K562 (cell line): ENCODE data around the gene NUP205. TPM values are rescaled to one million over a fixed set of nuclear protein-coding genes. Genes with fewer than 3 reads are reported as not detected.

ENCODE experiments used
- ATF3 ChIP-seq, 2 experiments: fragments of 450-650 bp in 1 of 2; sonication (generic) in 1 of 2; formaldehyde crosslinking in 1 of 2; IDR thresholded peaks in 1 of 2; conservative IDR thresholded peaks in 1 of 2; 2 replicates each; pipeline versions ENCODE4 v1.6.1 to v1.8.1; 2016 to 2023; ENCODE audit warnings: mild to moderate bottlenecking in 2 of 2, moderate library complexity in 2 of 2, inconsistent platforms in 1 of 2, missing genetic modification reagents in 1 of 2
- ATF4 ChIP-seq: fragments of 450-650 bp; formaldehyde crosslinking; IDR thresholded peaks from 2 replicates; pipeline ENCODE4 v1.4.0; 2022; ENCODE audit warnings: mild to moderate bottlenecking, moderate library complexity
- ATF7 ChIP-seq: fragments of 450-650 bp; IDR thresholded peaks from 2 replicates; pipeline ENCODE4 v1.7.1; 2014; ENCODE audit warnings: mild to moderate bottlenecking, moderate library complexity
- BACH1 ChIP-seq: fragments of 200-800 bp; sonication (Bioruptor generic); IDR thresholded peaks from 2 replicates; pipeline ENCODE4 v1.6.1; 2016; ENCODE audit warnings: missing genetic modification characterization, missing compliant biosample characterization
- CEBPB ChIP-seq: fragments of 450-650 bp; IDR thresholded peaks from 2 replicates; pipeline ENCODE4 v1.6.1; 2016; ENCODE audit warnings: missing genetic modification characterization, missing compliant biosample characterization
- CEBPG ChIP-seq, 3 experiments: fragments of 200-800 bp in 1 of 3; sonication (Bioruptor generic) in 1 of 3; sonication (generic) in 1 of 3; formaldehyde crosslinking in 1 of 3; IDR thresholded peaks in 2 of 3; conservative IDR thresholded peaks in 1 of 3; 2 replicates each; pipeline versions ENCODE4 v1.6.1 to v1.8.0; 2016 to 2022; ENCODE audit warnings: missing compliant biosample characterization in 2 of 3, missing genetic modification characterization in 2 of 3, mild to moderate bottlenecking in 1 of 3, missing genetic modification reagents in 1 of 3
- CXXC5 ChIP-seq: fragments of 250-450 bp; sonication (Bioruptor Pico); IDR thresholded peaks from 2 replicates; pipeline ENCODE4 v1.8.0; 2022; ENCODE audit warnings: inconsistent platforms, mild to moderate bottlenecking, moderate library complexity
- DMBX1 ChIP-seq: fragments of 250-450 bp; sonication (Bioruptor Pico); IDR thresholded peaks from 2 replicates; pipeline ENCODE4 v1.8.0; 2022; ENCODE audit warnings: inconsistent platforms, mild to moderate bottlenecking, moderate library complexity, borderline replicate concordance
- JUNB ChIP-seq: fragments of 450-650 bp; formaldehyde crosslinking; conservative IDR thresholded peaks from 2 replicates; pipeline ENCODE4 v1.4.0; 2020; ENCODE audit warnings: mild to moderate bottlenecking
- JUND ChIP-seq, 2 experiments: IDR thresholded peaks; 2 replicates in 1 of 2; 3 replicates in 1 of 2; pipeline ENCODE4 v1.6.1; 2011; ENCODE audit warnings: borderline replicate concordance in 2 of 2, low read depth in 2 of 2, low read length in 2 of 2, improper control_type of control experiment in 1 of 2, missing biosample characterization in 1 of 2, missing genetic modification characterization in 1 of 2, missing genetic modification reagents in 1 of 2
- L3MBTL2 ChIP-seq: fragments of 450-650 bp; IDR thresholded peaks from 2 replicates; pipeline ENCODE4 v1.6.1; 2016; ENCODE audit warnings: mild to moderate bottlenecking, moderate library complexity
- OTX1 ChIP-seq: fragments of 450-650 bp; formaldehyde crosslinking; IDR thresholded peaks from 2 replicates; pipeline ENCODE4 v1.4.0; 2022; ENCODE audit warnings: mild to moderate bottlenecking
- SMAD4 ChIP-seq: fragments of 250-450 bp; sonication (Bioruptor Pico); conservative IDR thresholded peaks from 2 replicates; pipeline ENCODE4 v1.8.0; 2021; ENCODE audit warnings: inconsistent platforms, mild to moderate bottlenecking, moderate library complexity
- TCF15 ChIP-seq: fragments of 250-450 bp; sonication (Bioruptor Pico); IDR thresholded peaks from 2 replicates; pipeline ENCODE4 v1.8.0; 2022; ENCODE audit warnings: moderate library complexity, mild to moderate bottlenecking, inconsistent platforms
- ZBED1 ChIP-seq: IDR thresholded peaks from 2 replicates; pipeline ENCODE4 v1.6.1; 2014
- ZBTB33 ChIP-seq: sonication (generic); formaldehyde crosslinking; IDR thresholded peaks from 2 replicates; pipeline ENCODE4 v1.8.1; 2023; ENCODE audit warnings: mild to moderate bottlenecking, missing genetic modification reagents
- ZBTB9 ChIP-seq: fragments of 450-650 bp; formaldehyde crosslinking; IDR thresholded peaks from 2 replicates; pipeline ENCODE4 v1.4.0; 2020; ENCODE audit warnings: mild to moderate bottlenecking, moderate library complexity
- ZNF449 ChIP-seq: fragments of 250-450 bp; sonication (Bioruptor Pico); IDR thresholded peaks from 2 replicates; pipeline ENCODE4 v1.8.0; 2022; ENCODE audit warnings: moderate library complexity, mild to moderate bottlenecking, inconsistent platforms
- ZSCAN32 ChIP-seq: fragments of 450-650 bp; formaldehyde crosslinking; IDR thresholded peaks from 2 replicates; pipeline ENCODE4 v1.4.0; 2020; ENCODE audit warnings: mild to moderate bottlenecking, moderate library complexity
- polyA plus RNA-seq, 8 experiments: library from polyadenylated mRNA; depleted of rRNA in 4 of 8; stranded (reverse) in 5 of 8; unstranded in 3 of 8; fragments of >200 nt; fragmentation: Nextera tagmentation in 2 of 8; fragmentation: Illumina TruSeq in 1 of 8; extraction: Ambion mirVana in 2 of 8; extraction: Trizol in 1 of 8; gene quantifications; 2 replicates each; pipeline versions ENCODE4 v1.2.1 to v1.2.3, GENCODE V29; 2011 to 2014; ENCODE audit warnings: inconsistent platforms in 1 of 8, missing spikeins in 1 of 8
- total RNA-seq, 7 experiments: library from RNA; depleted of rRNA in 6 of 7; stranded (reverse); fragments of >200 nt in 6 of 7; fragmentation: Illumina TruSeq in 2 of 7; extraction: Trizol in 2 of 7; gene quantifications; 2 replicates each; pipeline versions ENCODE4 v1.2.1 to v1.2.3, GENCODE V29; 2011 to 2021; ENCODE audit warnings: low replicate concordance in 1 of 7

The NUP205 gene
- total and polyA plus RNA-seq, 9 of the 15 experiments (the other 6 are each of a cell fraction or from before 2014, with no cell fraction given): 101 to 282 (median 193) TPM

GRCh38 chr7:135644154-135644553, 86.4 kb downstream of the NUP205 start (continued):
- TF ChIP-seq ATF4 (CRISPR knock-in tag) (0 out of 2 replicates have a peak, but pooled peaks have one; percentile 70), SMAD4 (peak; percentile 84; the same call in 1 of the 2 replicates), OTX1 (CRISPR knock-in tag) (no peak), ZSCAN32 (CRISPR knock-in tag) (0 out of 2 replicates have a peak, but pooled peaks have one; percentile 27), BACH1 (tag) (peak; percentile 44; the same call in 1 of the 2 replicates), ZBED1 (no peak), ATF7 (0 out of 2 replicates have a peak, but pooled peaks have one; percentile 20), ZBTB9 (0 out of 2 replicates have a peak, but pooled peaks have one; percentile 11), ZBTB33 (CRISPR knock-in tag) (peak; percentile 80), ZNF449 (CRISPR knock-in tag) (0 out of 2 replicates have a peak, but pooled peaks have one; percentile 55), TCF15 (CRISPR knock-in tag) (0 out of 2 replicates have a peak, but pooled peaks have one; percentile 39), L3MBTL2 (0 out of 2 replicates have a peak, but pooled peaks have one; percentile 19), JUNB (0 out of 2 replicates have a peak, but pooled peaks have one; percentile 30), CEBPB (peak; percentile 90), CEBPG (CRISPR knock-in tag; IDR thresholded peaks at IDR 0.05) (peak; percentile 91), CEBPG (tag; conservative IDR thresholded peaks at IDR 0.05 in 1 of 2, IDR thresholded peaks at IDR 0.05 in 1 of 2) (peak; percentile 92 to 95), DMBX1 (CRISPR knock-in tag) (peak; percentile 55), ATF3 (IDR thresholded peaks at IDR 0.05) (peak; percentile 96), ATF3 (CRISPR knock-in tag; conservative IDR thresholded peaks at IDR 0.05) (no peak), CXXC5 (peak; percentile 69), JUND (IDR thresholded peaks at IDR 0.05; ENCODE audit: borderline replicate concordance, low read depth, low read length) (peak; percentile 21; the same call in 1 of the 2 replicates), JUND (tag; IDR thresholded peaks at IDR 0.05; ENCODE audit: borderline replicate concordance, low read depth, low read length) (peak; percentile 59; the same call in 1 of the 3 replicates)
